Suprapubic skin (tissue), 3 donors: Measurements from ENCODE around the gene FTSJ1.

Experiments used
- EP300 ChIP-seq: sonication (generic); formaldehyde crosslinking; IDR thresholded peaks from one replicate; pipeline ENCODE4 v1.6.1; 2017; ENCODE audit warnings: antibody characterized with exemption
- POLR2A ChIP-seq, 2 donors: fragments of 450-650 bp; IDR thresholded peaks; one replicate each; pipeline ENCODE4 v1.6.1; 2017; ENCODE audit warnings: antibody characterized with exemption in 2 of 2, mild to moderate bottlenecking in 2 of 2, moderate library complexity in 2 of 2
- TF ChIP-seq, protein P1 (sequence below), 2 donors: fragments of 200-600 bp in 1 of 2; fragments of 450-650 bp in 1 of 2; sonication (generic) in 1 of 2; IDR thresholded peaks; one replicate each; pipeline ENCODE4 v1.5.1; 2016 to 2019; ENCODE audit warnings: antibody characterized with exemption in 2 of 2, mild to moderate bottlenecking in 1 of 2, moderate library complexity in 1 of 2

DNA sequence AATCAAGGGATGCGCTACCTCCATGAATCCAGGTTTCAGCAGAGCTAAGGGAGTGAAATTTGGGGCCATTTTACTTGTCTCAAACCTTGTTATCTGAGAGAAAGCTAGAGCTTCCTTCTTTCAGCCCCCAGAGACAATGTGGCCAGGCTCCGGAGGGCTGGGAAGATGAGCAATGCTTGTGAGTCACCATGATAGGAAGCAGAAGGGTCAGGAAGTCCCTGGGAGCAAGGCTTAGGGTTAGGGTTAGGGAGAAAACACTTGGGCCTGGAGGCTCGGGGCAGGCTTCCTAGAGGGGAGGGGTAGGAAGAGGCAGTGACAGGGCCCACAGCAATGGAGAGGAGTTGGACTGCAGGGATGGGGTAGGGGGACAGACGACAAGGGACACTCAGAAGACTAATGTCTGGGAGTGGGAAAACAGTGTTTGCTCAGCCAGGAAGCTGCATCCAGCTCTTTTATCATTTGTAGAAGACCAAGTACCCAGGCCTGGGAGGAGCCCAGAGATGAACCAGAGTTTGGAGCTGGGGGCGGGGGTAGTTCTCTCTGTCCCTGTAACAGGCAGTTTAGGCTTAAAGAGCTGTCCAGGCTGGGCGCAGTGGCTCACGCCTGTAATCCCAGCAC lies 16.4 kb downstream of the FTSJ1 start:
- TF ChIP-seq POLR2A (IDR thresholded peaks at IDR 0.05) = no peak
- TF ChIP-seq, protein P1, sequence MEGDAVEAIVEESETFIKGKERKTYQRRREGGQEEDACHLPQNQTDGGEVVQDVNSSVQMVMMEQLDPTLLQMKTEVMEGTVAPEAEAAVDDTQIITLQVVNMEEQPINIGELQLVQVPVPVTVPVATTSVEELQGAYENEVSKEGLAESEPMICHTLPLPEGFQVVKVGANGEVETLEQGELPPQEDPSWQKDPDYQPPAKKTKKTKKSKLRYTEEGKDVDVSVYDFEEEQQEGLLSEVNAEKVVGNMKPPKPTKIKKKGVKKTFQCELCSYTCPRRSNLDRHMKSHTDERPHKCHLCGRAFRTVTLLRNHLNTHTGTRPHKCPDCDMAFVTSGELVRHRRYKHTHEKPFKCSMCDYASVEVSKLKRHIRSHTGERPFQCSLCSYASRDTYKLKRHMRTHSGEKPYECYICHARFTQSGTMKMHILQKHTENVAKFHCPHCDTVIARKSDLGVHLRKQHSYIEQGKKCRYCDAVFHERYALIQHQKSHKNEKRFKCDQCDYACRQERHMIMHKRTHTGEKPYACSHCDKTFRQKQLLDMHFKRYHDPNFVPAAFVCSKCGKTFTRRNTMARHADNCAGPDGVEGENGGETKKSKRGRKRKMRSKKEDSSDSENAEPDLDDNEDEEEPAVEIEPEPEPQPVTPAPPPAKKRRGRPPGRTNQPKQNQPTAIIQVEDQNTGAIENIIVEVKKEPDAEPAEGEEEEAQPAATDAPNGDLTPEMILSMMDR (IDR thresholded peaks at IDR 0.05) = no peak
- no peak for TF ChIP-seq EP300
